AG04449 (cell line): ENCODE measurements around the gene PGLYRP2.

Experiments
- CTCF ChIA-PET: fragments of 350-600 bp; formaldehyde crosslinking; extraction: SDS; loops from one replicate; lab custom pipeline; 2021; ENCODE audit warnings: antibody characterized with exemption; lab: Yijun Ruan, JAX
- POLR2A ChIA-PET: fragments of 400-600, 350-600 bp; formaldehyde crosslinking; extraction: SDS; loops from one replicate; lab custom pipeline; 2020; ENCODE audit warnings: antibody characterized with exemption, inconsistent platforms; lab: Yijun Ruan, JAX
- DNase-seq: peaks from one replicate; pipeline ENCODE4 v3.0.0-alpha.2; 2010; ENCODE audit warnings: low read depth, low spot score
- H3K4me3 ChIP-seq: 2 replicates; pipeline ENCODE4 v1.5.1; 2011; ENCODE audit warnings: low read depth, mild to moderate bottlenecking, control low read depth, low read length
- CTCF ChIP-seq: IDR thresholded peaks from one replicate; pipeline ENCODE4 v1.5.1; 2011; ENCODE audit warnings: mild to moderate bottlenecking, moderate library complexity, low read length, control low read depth, inconsistent platforms; ENCODE audit not compliant: insufficient read depth; ENCODE audit errors: missing control alignments

Gene PGLYRP2

DNA sequence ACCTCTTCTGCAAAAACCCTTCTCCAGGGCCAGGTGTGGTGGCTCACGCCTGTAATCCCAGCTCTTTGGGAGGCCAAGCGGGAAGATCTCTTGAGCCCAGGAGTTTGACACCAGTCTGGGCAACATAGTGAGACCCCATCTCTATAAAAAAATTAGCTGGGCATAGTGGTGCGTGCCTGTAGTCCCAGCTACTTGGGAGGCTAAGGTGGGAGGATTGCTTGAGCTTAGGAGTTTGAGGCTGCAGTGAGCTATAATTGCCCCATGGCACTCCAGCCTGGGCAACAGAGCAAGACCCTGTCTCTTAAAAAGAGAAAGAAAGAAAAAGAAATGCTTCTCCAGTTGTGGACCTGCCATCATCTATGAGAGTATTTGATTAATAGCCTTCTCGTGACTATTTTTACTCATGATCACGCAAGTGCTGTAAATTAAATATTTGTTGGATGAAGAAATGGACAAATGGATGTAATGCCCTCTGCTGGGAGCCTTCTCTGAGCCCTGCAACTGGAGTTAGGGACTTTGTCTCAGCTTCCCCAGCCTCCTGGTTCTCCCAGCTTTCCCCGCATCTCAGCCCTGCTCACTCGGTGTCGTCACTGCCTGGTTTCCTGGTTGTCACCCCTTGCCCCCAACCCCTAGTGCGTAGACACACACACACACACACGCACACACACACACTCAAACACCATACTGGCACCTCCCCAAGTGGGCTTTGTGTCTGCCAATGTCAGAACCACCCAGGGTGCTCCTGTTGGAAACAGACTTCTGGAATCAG, 41.8 kb downstream of the PGLYRP2 start:
- TF ChIP-seq CTCF: peak; percentile 30
- POLR2A ChIA-PET: interaction anchor here (1.2 to 2.3 kb wide), 2 partner anchors 18 to 59 kb away, joined by 3 to 10 read pairs; partner anchors contain the start of gene AKAP8L
- no peak overlapping the region for H3K4me3 ChIP-seq
- no peak for DNase-seq
- CTCF ChIA-PET: interaction anchor here (0.8 to 3.8 kb wide), 10 partner anchors 9 to 345 kb away, joined by 3 to 22 read pairs (median 4); partner anchors contain the start of gene AKAP8L

- TF ChIP-seq CTCF: no peak
- DNase-seq: no peak
- CTCF ChIA-PET: interaction anchor here (1.0 to 3.8 kb wide), 10 partner anchors 13 to 344 kb away, joined by 3 to 22 read pairs (median 4); partner anchors contain the start of gene AKAP8L
- POLR2A ChIA-PET: interaction anchor here (2.3 kb wide), 1 partner anchor 18 kb away, joined by 10 read pairs; the partner anchor contains the start of gene AKAP8L
- H3K4me3 ChIP-seq: no peak overlapping the region
Observed at GRCh38 chr19:15436826-15437110, 42.5 kb downstream of the PGLYRP2 start.

DNA sequence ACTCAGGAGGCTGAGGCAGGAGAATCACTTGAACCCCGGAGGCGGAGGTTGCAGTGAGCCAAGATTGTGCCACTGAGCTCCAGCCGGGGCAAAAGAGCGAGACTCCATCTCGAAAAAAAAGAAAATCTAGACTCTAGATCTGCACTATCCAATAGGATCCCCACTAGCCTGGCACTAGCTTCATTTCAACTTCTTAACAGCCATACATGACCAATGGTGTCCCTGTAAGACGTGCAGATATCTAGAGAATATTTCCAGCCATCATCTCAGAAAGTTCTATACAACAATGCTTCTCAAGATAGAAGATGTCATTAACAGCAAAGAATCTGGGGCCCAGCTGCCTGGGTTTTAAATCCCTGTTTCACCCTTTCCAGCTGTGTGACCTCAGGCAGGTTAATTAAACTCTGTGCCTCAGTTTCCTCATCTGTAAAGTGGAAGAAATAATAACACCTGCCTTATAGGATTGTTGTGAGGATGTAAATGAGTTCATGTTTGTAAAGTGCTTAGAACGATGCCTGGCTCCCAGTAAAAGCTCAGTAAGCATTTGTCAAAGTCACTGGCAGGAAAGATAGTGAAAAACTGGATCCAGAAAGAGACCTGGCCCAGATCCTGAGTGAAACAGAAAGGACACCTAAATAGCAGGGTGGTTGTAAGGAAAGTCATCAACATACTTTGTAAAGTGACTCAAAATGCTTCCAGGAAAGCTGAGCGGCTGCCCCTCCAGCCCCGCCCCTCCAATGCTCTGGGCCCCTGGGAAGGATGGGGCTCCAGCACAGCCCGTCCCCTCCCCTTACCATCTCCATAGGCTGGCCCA, 43.1 kb downstream of the PGLYRP2 start:
- no peak for DNase-seq
- no peak overlapping the region for H3K4me3 ChIP-seq
- TF ChIP-seq CTCF: no peak
- ChIA-PET CTCF (interaction anchor here (1.0 to 3.8 kb wide), 11 partner anchors 12 to 335 kb away, joined by 3 to 22 read pairs (median 4); partner anchors contain the start of gene AKAP8L), POLR2A (interaction anchor here (2.3 kb wide), 1 partner anchor 17 kb away, joined by 10 read pairs; the partner anchor contains the start of gene AKAP8L)

DNA sequence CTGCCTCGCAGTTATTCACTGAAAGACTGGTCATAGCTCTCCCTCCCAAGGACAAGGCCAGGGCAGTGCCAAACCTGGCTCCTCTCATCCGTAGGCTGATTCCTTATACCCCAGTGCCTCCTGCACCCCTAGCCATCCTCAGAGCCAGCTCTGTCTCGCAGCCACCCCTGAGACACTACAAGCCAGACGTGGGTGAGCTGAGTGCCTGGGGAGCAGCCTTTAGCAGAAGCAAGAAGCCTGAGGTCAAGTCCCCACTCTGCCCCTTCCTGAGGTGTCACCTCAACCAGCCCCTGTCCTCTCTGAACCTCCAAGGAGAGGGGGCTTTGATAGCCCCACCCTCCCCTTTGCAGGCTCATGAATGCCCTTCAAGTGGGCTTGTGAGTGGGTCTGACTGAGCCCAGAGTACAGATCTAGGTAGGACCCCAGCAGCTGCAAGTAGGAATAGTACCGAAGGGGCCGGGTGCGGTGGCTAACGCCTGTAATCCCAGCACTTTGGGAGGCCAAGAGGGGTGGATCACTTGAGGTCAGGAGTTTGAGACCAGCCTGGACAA, 45.7 kb downstream of the PGLYRP2 start:
- peak overlapping the region; percentile 64 for H3K4me3 ChIP-seq
- ChIA-PET POLR2A (interaction anchor here (0.6 to 4.4 kb wide), 4 partner anchors 15 to 54 kb away, joined by 3 to 44 read pairs (median 4); partner anchors contain the start of genes AKAP8 and AKAP8L), CTCF (interaction anchor here (0.6 to 6.3 kb wide), 5 partner anchors 13 to 342 kb away, joined by 3 to 39 read pairs (median 4); partner anchors contain the start of gene AKAP8L)
- TF ChIP-seq CTCF: no peak
- DNase-seq: no peak

DNA sequence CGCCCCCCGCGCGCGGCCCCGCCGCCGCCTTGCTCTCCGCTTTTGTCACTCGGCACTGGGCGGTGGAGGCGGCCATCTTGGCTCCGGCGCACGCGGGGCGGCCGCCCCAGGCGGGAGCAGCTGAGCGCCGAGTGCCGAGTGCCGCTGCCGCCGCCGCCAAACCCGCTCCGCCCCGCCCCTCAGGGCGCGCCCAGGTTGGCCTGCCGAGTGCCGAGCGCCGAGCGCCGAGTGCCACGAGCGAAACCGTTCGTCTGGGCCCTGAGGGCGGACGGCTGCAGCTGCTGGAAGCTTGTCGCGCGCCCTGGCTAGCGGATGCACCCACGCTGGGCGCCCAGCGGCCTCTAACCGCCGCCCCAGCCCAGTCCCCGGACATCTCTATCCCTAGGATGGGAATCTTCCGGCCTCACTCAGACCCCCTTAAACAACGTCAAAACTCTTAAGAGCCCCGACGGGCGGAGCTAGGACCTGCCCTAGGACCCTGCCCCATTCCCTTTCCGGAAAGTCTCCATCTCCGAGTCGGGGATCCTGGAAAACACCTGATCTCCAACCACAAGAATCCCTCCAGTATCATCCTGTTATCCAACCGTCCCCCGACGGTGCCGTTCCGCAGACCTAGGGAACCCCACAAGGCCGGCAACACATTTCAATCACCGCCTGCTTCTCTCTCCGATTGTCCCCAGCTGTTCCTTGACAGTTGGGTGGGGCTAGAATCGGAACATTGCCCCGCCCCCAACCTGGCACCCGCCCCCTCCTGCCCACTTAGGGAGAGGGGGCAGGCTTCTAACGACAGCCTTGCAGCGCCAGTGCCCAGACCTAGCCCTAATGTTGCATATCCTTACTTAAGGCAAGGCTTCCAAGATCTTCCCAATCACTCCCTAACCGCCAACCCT, 46.4 kb downstream of the PGLYRP2 start:
- no peak for TF ChIP-seq CTCF
- peak overlapping the region; percentile 64 for H3K4me3 ChIP-seq
- DNase-seq: no peak
- ChIA-PET CTCF (interaction anchor here (0.9 to 6.3 kb wide), 3 partner anchors 13 to 255 kb away, joined by 3 to 39 read pairs (median 4); partner anchors contain the start of gene AKAP8L), POLR2A (interaction anchor here (0.6 to 4.4 kb wide), 6 partner anchors 14 to 170 kb away, joined by 3 to 44 read pairs (median 4); partner anchors contain the start of genes AKAP8 and AKAP8L)
